Fibroblast of skin of right biceps (primary cell): Measurements from ENCODE around the gene IL1R1.

ENCODE experiments used
- DNase-seq: peaks from one replicate; pipeline ENCODE4 v3.0.0-alpha.2; 2013

IL1R1 gene

GRCh38 chr2:102141011-102141943, 1.3 kb upstream of the IL1R1 start:
- peak; percentile 94 for DNase-seq

GRCh38 chr2:102142829-102143449, 393 bp downstream of the IL1R1 start:
- peak; percentile 49 for DNase-seq

DNA sequence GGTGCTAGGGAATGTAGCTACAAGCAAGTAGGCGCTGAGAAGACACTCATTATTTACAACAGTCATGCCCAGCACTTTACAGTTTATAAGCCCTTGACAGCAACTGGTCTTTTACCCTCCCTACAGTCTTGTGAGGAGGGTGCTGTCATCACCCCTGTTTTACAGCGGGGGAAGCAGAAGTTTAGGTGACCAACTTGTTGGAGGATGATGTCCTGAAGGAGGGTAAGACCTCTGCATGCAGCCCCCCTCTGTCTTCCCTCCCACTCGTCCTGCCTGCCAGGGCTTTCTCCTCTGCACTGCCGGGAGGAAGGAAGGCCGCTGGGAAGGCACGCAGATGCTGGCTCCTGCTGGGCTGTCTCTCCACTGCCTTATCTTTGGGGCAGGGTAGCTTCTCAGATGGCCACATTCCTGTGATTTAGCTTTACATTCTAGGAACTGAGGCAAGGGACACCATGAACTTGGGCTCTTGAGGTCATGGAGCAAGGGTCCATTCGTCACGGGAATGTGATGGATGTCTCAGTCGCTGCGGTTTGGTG, 972 bp downstream of the IL1R1 start:
- no peak for DNase-seq

GRCh38 chr2:102144128-102144527, 1.6 kb downstream of the IL1R1 start:
- DNase-seq = no peak

DNA sequence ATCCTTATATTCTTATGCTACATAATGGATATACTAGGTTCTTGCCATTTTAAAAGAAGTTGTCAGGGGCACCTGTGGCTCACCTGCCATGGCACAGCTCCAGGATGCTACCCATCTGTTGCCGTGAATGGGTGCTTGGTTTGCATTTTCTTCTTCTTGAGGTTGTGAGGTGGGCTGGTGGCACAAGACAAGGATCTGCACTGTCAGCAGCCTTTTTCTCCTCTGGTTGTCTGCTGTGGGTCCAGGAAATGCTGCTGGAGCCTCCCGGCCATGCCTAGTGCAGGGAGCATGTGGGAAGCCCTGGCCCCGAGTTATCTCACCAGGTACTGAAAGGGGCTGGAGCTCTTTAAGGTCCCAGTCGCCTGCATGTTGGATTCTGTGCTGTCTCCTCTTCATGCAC, 2.6 kb downstream of the IL1R1 start:
- no peak for DNase-seq

DNA sequence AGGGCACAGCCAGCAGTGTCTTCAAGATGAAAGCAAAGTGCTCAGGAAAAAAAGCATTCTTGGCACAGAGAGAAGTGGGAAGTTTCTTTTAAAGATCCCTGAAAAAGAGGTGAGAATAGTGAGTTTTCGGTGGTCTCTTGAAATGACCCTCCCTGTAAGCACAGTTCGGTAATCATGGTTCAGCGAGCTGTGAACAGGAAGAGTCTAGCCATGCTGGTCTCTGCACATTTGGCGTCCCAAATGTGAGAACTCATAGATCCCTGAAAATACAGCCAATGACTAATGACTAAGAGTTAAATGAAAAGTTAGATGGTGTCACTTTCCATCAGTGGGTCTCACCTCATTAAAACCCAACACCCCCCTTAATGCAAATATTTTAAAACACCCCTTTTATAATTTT, 3.4 kb downstream of the IL1R1 start:
- DNase-seq = no peak

- DNase-seq = peak; percentile 55
Observed at GRCh38 chr2:102147935-102148334, 5.4 kb downstream of the IL1R1 start.

GRCh38 chr2:102149243-102149642, 6.7 kb downstream of the IL1R1 start:
- DNase-seq = no peak

- peak; percentile 46 for DNase-seq
Observed at GRCh38 chr2:102149644-102150455, 7.3 kb downstream of the IL1R1 start.

DNA sequence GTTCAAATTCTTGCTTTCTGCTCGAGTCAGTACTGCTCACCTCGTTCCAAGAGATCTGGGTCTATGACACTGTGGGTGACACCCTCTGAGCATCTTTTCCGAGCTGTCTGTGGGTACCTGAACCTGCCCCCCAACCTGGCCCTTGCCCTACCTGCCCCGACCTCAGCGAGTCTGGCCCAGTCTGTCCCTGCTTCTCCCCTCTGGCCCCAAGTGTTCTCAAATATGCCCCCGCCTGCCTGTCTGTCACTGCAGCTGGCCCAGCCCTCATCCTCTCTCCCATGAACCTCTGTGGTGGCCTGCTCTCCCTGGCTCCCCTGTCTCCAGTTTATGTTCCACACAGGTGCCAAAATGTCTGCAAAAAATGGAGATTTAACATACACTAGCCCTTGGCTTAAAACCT, 11.8 kb downstream of the IL1R1 start:
- DNase-seq = no peak

DNA sequence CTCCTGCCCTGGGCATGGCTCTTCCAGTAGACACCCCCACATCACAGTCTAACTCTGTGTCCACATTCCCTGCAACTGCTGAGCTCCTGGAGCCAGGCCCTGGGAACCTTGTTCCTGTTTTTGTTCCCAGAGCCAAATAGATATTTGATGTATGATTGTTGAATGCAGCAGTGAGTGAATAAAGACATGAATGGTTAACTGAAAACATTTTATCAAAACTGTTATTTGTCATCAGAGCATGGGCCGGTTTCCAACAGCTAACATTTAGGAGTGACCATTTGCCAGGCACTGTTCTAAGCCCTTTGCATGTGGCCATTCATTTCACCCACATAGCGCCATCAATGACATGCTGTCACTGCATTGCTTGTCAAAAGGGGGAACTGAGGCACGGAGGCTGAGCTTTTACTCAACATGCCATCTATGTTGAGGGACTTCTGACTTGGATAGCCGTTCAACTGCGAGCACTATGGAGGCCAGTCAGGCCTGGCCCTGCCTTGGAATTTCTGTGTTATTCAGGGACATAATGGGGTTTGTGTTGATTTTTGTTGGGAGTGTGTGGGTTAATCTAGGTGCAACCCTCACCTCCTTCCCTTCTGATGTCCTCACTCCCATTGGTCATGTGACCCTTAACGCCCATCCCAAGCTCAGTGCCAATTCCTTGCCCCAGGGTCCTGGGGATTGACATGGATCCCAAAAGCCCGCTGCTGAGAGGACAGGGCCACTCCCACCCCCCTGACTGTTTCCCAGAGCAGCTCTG, 12.6 kb downstream of the IL1R1 start:
- DNase-seq = no peak

DNA sequence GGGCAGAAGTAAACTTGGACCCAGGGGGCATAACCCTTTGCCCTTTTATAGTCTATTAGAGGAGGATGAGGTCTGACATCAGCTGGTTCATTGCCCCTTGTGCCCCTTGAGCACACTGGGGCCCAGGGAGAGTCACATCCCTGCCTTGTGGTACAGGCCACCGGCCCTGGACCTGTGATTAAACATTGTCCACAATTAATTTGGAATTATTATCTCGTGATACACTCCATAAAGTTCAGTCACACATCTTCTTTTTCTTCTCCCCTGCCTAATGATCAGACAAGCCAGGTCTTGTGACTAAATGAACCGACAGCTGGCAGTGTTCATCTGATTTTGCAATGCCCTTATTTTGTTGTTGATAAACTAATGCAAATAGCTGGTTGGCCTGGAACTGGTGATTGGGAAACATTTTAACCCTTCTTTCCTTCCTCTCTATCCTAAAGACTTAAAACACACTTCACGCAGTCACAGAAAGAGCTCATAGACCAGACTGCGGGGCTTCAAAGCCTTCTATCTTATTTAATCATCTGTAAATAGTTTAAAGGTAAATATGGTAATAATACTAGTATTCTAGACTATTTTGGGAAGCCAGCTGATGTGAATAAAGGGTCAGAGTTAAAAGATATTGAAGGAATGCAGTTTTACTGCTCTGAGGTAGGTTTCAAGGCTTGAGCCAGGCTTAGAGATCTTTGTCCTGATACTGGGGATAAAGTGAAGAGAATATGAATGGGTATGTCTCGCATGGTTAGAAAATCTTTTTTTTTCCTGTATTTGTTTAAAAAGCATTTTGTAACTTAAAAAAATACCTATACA, 13.4 kb downstream of the IL1R1 start:
- no peak for DNase-seq

DNA sequence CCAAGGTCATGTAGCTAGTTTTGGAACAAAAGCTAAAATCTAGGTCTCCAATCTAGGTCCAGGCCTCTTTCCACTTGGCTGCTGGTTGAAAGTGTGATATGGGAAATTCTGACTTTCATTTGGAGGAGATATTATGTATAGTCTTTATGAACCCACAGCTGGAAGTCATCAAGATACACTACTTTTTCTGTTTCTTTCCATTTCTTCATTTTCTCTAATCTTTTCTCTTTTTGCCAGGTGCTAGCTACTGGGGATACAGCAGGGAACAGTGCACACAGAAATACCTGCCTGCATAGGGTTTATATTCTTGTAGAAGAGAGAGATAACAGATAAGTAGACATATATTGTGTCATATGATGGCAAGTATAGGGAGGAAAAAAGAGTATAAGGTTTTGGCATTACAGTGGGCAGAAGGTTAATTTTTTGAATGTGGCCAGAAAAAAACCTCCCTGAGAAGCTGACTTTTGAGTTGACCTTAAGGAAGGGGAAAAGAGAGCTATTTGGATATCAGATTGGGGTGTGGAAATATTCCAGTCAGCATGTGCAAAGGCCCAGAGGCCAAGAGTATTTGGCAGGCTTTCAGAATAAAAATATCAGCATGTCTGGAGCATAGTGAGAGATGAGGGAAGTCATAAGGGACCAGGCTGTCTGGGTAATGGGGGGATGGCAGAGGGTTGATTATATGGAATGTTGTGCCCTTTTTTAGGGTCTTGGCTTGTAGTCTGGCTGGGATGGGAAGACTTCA, 15.6 kb downstream of the IL1R1 start:
- no peak for DNase-seq

- peak; percentile 36 for DNase-seq
Observed at GRCh38 chr2:102159295-102159694, 16.7 kb downstream of the IL1R1 start.

GRCh38 chr2:102166189-102166845, 23.8 kb downstream of the IL1R1 start:
- DNase-seq = peak; percentile 74

GRCh38 chr2:102168026-102168771, 25.7 kb downstream of the IL1R1 start:
- no peak for DNase-seq

DNA sequence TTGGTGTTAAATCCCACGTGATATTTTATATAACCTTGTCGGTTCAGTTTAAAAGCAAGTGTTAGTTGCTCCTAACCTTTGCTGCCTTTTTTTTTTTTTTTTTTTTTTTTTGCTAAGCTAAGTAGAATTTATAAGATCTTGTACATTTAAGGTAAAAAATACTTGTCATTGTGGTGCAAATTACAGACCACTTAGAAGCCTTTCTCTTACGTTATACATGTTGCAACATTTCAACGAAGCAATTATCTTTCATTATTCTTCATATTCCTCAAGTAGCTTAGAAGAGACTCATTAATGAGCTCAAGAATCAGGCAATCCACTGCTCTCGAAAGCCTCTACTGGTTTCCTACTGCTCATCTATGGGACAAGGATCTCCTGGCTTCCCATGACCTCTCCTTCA, 29.4 kb downstream of the IL1R1 start:
- DNase-seq = no peak

DNA sequence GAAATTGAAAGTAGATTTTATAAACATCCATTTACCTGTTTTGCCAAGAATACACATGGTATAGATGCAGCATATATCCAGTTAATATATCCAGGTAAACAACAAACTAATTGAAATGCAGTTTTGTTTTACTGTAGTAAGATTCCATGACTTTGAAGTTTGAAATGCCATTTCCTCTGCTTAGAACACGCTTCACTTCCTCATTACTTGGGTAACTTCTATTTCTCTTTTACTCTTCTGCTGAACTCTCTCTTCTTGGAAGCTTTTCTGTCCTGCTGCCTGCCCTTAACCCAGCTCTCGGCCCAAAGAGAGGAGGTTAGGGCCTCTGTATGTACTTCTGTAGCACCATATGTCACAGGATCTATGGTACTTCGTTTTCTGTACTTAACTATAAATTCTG, 30.2 kb downstream of the IL1R1 start:
- DNase-seq = no peak

DNA sequence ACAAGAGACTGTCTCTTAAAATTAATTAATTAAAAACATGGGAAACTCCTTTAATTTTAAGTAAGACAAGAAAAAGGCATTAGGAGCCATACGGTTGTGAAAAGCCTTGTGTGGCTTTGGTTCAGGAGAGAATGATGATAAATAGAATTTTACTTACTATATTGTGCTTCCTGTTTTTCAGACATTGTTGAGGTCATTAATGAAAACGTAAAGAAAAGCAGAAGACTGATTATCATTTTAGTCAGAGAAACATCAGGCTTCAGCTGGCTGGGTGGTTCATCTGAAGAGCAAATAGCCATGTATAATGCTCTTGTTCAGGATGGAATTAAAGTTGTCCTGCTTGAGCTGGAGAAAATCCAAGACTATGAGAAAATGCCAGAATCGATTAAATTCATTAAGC, 33.6 kb downstream of the IL1R1 start:
- no peak for DNase-seq
